AG09309 (cell line): Measurements from ENCODE around the gene GRIN2A.

Experiments used
- DNase-seq: peaks from one replicate; pipeline ENCODE4 v3.0.0-alpha.2; 2010; ENCODE audit warnings: low read depth
- H3K4me3 ChIP-seq: 2 replicates; pipeline ENCODE4 v1.5.1; 2011; ENCODE audit warnings: mild to moderate bottlenecking, low read depth, low read length, moderate library complexity; ENCODE audit not compliant: control insufficient read depth
- CTCF ChIP-seq: IDR thresholded peaks from 2 replicates; pipeline ENCODE4 v1.5.1; 2011; ENCODE audit warnings: mild to moderate bottlenecking, low read depth, low read length, inconsistent platforms; ENCODE audit not compliant: insufficient read depth, control insufficient read depth; ENCODE audit errors: missing control alignments

Gene GRIN2A

DNA sequence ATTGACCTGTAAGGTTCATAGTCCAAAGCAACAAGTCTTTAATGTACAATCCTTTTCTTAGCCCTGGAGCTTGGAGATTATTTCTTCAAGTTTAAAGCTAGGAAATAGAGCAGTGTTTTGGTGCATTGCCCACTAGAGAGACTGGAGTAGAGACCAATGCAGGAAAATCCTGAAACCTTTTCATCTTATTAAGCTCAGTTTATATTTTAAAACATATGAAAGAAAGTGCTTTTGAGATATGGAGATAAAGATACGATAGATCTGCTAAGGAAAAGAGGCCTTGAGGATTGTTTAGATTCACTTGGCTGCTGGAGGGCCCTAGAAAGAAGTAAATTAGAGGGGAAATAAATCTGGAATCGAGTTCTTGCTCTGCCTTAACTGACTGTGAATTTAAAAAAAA lies 212.0 kb downstream of the GRIN2A start:
- TF ChIP-seq CTCF = no peak
- no peak overlapping the region for H3K4me3 ChIP-seq
- DNase-seq = no peak

- no peak for TF ChIP-seq CTCF
- no peak for DNase-seq
- no peak overlapping the region for H3K4me3 ChIP-seq
These were observed 212.6 kb downstream of the GRIN2A start for GRCh38 chr16:9969580-9969979.

GRCh38 chr16:9966569-9967157 lies 215.6 kb downstream of the GRIN2A start:
- H3K4me3 ChIP-seq = no peak overlapping the region
- no peak for DNase-seq
- TF ChIP-seq CTCF = no peak

- no peak for TF ChIP-seq CTCF
- no peak overlapping the region for H3K4me3 ChIP-seq
- no peak for DNase-seq
These were observed 217.1 kb downstream of the GRIN2A start for GRCh38 chr16:9965079-9965478.

- no peak for TF ChIP-seq CTCF
- no peak for DNase-seq
- no peak overlapping the region for H3K4me3 ChIP-seq
These were observed 217.8 kb downstream of the GRIN2A start for GRCh38 chr16:9964426-9964825.

DNA sequence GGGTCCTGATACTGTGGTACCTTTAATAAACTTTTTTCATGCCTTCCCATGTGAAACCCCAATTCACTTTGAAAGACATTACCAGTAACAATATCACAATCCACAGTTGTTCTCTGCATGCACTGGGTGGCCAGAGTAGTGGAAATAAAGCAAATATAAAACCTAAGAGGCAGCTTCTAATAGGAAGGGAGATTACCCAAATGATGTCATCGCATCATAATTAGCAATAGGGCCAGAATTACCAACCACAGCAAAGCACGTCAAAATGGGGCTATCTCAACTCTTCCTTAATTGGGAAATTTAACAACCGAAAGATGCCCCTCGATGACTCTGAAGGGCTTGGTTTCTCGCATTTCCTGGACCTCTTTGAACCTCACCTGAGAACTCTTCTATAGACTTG lies 224.8 kb downstream of the GRIN2A start:
- TF ChIP-seq CTCF = no peak
- no peak for DNase-seq
- no peak overlapping the region for H3K4me3 ChIP-seq

DNA sequence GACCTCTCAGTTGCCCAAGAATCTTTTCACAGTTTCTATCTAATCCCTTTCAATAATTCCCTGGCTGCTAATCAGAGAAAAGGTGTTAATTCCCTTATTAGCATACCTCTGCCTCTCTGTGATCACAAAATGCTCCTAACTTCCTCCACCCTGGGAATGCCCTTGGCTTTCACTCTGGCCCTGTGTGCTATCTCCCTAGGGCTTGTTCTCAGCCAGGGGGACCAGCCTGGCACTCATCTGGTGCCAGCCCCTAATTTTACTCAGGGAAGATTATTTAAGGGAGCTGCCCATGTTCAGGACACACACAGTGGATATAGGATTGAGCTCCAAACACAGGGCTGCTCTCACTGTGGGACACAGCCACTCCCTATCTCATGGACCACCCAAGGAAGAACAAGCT lies 225.2 kb downstream of the GRIN2A start:
- no peak overlapping the region for H3K4me3 ChIP-seq
- no peak for DNase-seq
- TF ChIP-seq CTCF = no peak
